Ramos (cell line): ENCODE measurements around the gene LGALS12.

Experiments
- in situ Hi-C: fragments of 300-500 bp; cut with MboI; formaldehyde crosslinking; loops from one replicate; pipeline ENCODE4 v1.14.3; 2022; ENCODE audit warnings: low sequenced_read_pairs; ENCODE audit not compliant: unreplicated experiment

The LGALS12 gene

DNA sequence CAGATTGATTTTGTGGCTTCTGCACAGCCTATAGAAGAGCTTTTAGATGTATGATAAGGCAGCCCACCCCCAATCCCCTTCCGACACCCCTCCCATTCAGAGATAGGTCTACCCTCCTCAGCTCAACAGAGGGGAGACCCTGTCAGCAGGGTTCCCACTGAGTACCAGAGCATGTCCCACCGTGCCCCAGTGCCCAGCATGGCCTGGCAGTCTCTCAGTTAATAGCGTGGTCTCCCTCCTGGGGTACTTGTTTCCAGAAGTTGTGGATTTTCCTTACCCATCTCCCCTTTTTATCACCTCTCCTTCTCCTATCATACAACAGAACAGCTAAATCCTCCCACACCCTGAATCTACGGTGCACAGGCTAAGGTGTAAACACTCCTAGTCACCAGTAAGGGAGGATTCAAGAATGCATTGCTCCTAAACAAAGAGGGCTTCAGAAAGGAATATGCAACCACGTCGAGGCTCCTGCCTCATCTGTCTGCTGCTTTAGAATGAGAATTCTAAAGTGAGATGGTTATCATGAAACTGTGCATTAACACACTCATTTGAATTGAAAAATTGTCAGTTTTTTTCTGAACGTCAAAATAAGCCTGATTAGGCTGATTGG lies 50.6 kb downstream of the LGALS12 start:
- in situ Hi-C loops = no loop called here

DNA sequence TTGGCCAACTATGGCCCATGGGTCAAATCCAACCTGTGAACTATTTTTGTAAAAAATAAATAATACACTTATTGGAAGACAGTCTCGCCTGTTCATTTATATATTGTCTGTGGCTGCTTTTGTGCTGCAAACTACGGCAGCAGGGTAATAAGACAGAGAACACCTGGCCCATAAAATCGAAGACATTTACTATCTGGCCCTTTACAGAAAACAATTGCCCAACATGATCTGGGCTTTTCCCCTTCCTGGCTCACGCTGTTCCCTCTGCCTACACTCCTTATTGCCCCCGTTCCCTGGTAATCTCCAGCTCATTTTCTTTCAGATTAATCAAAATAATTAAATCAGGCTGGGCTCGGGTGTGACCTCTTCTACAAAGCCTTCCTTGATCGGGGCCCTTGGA lies 51.7 kb downstream of the LGALS12 start:
- in situ Hi-C loops = no loop called here

DNA sequence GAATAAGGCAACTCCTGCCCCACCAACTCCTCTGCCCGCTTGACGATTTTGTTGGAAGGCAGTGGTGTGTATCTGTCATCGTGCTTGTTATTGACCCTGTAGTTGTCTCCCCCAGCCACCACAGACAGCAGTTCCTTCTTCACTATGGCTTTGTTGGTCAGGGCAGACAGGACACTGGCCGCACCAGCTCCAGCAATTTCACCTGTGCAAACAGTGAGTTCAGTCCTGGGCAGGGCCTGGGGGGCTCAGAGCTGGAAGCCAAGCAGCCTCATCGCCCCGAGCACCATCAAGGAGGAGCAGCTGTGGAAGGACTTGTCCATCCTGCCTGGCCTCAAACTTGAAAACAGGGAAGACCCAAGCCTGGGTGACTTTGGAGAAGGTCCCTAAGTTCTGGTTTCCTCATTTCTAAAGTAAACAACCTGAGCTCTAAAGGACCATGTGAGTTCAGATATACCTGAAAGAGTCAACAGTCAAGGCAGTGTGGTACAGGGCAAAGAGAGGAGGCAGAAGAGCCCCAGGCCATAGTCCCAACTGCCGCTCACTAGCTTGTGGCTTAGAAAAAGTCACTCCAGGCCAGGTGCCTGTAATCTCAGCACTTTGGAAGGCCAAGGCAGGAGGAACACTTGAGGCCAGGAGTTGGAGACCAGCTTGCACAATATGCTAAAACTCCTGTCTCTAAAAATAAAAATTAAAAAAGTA lies 52.7 kb downstream of the LGALS12 start:
- in situ Hi-C loops = no loop called here

DNA sequence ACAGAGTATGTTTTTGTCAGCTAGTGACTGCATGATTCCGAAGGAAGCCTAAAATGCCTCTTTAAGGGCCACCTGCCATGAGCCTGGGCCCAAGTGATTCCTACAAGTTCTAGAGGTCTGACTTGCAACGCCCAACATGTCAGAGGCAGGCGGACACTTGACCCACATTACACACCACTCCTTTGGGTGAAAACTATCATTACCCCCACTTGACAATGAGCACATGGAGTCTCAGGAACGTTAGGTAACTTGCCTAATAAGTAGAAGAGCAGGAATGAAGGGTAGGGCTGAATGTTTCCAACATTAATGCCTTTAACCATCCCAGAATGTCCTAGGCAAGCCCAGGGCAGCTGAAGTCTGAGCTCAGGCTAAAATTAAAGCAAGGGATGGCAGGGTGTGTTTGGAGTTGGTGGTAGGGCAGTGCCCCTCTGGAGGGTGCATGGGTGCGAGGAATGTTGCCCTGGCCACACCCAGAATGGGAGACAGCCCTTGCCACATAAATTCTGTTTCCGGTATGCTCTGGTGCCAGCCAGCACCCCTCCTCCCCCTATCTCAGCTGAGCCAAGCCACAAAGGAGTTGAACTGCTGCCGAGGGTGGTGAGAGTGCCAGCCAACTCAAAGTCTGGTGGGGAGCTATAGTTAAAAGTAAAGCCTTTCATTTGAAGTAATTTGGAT lies 54.8 kb downstream of the LGALS12 start:
- in situ Hi-C loops = no loop called here

DNA sequence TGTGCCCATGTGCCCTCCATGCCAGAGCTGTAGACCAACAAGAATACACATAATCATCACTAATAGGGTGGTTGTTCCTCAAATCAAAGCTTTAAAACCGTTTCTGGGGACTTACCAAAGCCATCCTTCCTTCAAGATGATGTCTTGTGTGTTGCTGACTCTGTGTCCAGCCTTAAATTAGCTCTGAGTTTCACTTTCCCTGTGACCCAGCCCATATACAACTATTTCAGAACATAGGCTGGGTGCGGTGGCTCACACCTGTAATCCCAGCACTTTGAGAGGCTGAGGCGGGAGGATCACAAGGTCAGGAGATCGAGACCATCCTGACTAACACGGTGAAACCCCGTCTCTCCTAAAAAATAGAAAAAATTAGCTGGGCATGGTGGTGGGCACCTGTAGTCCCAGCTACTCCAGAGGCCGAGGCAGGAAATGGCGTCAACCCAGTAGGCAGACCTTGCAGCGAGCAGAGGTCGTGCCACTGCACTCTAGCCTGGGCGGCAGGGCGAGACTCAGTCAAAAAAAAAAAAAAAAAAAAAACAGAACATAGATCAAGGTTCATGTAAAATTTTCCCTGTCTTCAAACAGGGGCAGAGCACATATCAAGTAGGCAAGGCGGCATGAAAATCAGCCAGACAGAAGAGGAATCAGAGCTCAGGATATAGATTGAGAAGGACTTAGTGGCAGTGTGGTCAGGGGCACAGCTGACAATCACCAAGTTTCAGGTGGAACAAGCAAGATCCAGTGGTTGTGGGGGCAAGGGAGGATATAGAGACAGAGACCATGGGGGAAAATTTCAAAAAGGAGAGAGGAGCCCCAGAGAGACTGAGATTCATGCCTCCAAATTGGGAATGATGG lies 57.5 kb downstream of the LGALS12 start, which contains the start of gene PLAAT2:
Gene PLAAT2, minus strand, starts transcription at position 179 of the 855 bp plus-strand sequence. Its CDS starts 55 bp downstream, at position 124.
- in situ Hi-C loops = no loop called here

DNA sequence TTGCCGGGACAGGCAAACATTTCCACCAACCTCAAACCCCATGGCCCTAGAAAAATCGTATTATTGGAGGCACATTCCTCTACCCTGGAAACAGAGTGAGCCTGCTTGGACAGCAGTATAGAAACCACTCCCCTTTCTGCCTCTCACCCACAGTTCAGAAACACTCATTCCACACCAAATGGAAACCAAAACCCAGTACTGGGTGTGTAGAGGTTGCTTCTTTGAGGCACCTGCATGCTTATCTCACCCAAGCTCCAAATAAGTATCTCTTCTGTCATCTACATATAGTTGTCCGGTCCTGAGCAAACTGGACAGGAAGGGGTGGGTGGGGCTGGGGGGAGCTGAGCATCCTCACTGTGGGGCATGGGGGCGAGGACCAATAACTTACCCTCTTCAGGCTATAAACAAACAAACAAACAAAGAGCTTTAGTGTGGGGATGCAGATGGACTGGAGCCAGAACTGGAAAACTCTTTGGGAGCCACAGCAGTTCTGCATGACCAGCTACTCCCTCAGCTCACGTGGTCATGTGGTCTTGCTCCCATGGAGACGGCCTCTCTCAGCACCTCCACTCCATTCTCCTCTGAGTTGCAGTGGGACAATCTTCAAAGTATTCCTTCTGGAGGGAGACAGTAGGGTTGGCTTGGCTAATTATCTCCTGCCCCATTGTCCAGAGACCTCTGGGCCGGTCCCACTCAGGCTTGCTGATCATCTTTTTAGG lies 58.3 kb downstream of the LGALS12 start:
- in situ Hi-C loops = no loop called here

DNA sequence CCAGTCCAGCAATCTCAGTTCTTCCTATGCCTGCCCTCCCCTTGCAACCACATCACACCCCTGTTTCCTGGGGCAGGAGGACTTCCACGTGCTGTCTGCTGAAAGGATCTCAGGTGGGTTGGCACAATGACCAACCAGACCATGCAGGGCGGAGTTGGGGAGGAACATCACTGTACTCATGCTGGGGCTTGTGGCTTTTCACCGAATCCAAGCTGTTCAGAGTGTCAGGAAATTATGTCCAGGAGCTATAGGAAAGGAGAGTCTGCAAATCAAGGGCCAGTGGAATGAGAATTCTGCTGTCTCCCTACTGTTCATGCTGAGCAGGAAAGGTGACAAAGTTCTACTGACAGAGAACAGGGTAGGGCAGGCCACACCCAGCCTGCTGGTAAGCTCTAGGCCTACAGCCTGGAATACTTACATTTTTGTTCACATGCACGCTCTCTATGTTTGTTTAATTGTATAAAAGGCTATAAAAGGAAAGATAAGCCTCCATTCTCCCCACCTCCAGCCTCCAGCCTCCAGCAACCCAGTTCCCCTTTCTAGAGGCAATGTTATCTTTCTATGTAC lies 59.0 kb downstream of the LGALS12 start:
- in situ Hi-C loops = no loop called here
